Stimulated activated CD4-positive, alpha-beta T cell treated with anti-CD3 and anti-CD28 coated beads, Interleukin-12 subunit alpha, Interleukin-12 subunit beta, amount 100 ng/mL, for 4 hours (primary cell): ENCODE measurements around the gene SINHCAF.
"Not testable (repeated sequence)": the region's sequence is repeated elsewhere in the genome, so short reads cannot be mapped to it uniquely, and the experiment has no call there.

ENCODE experiments used
- DNase-seq: peaks from one replicate; pipeline ENCODE4 v3.0.0-alpha.2; 2020

The SINHCAF gene

DNA sequence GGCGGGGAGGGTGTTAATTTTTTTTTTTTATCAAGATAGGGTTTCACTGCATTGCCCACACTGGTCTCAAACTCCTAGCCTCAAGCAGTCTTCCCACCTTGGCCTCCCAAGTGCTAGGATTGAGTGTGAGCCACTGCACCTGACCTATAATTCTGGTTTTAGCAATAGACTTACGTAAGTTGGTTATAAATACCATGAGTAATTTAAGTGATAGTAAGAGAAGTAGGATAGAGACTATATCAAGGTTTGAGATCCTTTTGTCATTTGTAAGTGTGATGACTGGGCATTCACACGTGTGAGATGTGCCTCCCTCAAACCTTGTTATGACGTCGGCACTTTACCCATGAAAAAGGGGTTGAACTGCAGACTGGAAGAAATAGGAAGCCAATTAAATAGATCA is 22.5 kb downstream of the SINHCAF start:
- DNase-seq, result no peak

DNA sequence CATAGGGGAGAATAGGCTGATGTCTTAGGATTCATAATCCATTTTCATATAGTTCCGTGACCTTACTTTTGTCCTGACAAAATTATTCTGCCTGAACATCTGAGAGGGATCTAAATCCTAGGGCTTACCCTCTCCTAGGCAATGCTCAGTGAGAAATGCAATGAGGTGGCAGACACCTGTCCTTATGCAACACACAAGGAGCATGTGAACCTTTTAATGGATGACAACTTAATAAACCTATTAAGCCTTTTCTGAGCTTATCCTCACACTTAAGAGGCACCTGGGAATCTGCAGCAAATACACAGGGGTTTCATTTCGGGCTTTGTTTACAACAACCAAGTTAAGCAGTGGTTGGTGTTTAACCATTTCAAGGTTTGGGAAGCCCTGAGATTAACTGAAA is 24.6 kb downstream of the SINHCAF start:
- DNase-seq, result no peak

DNA sequence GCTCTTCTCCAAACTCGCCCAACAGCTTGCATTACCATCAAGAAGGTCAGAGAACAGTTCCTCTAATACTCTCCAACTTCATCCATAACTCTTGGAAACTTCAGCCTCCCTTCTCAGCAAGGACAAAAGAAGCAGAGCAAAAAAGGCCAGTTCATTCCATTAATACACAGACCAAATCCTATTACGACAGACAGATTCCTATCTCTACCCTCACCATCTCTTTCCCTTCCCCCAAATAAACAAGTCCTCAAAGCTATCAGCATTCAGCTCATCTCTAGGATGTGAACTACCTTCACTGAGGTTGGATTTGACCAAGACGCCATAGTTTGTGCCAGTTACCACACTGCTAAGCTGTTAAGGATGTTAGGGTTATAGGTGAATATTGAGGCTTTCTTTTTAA is 25.2 kb downstream of the SINHCAF start:
- no peak for DNase-seq

DNA sequence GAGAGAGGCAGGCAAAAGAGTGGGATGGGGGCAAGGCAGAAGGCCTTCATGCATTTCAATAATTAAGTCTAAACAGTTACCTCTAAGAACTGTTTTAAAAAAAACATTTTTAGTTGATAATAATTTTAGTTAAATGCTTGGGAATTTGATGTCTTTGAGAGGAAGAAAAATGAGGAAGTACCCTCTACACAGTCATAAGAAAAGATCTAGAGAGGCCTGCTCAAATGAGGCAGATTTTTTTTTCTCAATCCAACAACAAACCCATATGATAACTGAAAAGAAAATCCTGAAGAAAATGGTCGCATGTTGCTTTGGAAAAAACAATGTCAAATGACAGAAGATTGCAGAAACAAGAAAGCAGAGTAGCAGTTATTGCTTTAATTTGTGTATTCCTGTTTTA is 25.6 kb downstream of the SINHCAF start:
- no peak for DNase-seq

DNA sequence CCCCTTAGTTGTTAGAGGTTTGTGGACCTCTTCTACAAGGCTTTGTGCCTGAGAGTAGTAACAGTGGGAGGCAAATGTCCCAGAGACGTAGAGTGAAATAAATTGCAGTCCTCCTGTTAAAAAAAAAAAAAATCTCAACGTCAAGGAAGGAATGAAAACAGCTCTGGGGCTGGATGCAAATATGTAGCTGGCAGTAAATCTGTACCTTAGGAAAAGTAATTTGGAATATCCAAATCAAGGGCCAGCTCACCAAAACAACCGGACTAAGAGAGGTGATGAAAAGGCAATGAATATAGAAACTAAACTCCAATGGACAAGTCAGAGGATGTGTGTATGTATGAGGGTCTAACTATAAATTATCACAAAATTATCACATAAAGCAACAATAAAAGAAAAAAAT is 27.0 kb downstream of the SINHCAF start:
- no peak for DNase-seq

DNA sequence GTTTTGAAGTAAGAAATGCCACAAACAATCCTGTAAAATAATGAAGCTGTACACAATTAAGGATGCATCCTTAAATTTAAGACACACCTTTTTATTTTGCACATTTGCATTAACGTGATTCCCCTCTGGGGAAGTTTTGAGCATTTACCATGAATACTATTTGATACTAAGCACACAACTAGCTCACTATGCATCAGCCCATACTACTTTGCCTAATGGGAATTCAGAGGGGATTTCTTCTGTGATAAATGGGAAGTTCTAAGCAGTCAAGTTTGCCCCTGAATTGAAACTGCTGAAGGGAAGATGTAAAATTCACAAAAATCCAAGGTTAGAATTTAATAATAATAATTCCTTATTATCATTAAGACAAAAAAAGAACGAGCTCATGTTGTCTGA is 27.4 kb downstream of the SINHCAF start:
- no peak for DNase-seq

DNA sequence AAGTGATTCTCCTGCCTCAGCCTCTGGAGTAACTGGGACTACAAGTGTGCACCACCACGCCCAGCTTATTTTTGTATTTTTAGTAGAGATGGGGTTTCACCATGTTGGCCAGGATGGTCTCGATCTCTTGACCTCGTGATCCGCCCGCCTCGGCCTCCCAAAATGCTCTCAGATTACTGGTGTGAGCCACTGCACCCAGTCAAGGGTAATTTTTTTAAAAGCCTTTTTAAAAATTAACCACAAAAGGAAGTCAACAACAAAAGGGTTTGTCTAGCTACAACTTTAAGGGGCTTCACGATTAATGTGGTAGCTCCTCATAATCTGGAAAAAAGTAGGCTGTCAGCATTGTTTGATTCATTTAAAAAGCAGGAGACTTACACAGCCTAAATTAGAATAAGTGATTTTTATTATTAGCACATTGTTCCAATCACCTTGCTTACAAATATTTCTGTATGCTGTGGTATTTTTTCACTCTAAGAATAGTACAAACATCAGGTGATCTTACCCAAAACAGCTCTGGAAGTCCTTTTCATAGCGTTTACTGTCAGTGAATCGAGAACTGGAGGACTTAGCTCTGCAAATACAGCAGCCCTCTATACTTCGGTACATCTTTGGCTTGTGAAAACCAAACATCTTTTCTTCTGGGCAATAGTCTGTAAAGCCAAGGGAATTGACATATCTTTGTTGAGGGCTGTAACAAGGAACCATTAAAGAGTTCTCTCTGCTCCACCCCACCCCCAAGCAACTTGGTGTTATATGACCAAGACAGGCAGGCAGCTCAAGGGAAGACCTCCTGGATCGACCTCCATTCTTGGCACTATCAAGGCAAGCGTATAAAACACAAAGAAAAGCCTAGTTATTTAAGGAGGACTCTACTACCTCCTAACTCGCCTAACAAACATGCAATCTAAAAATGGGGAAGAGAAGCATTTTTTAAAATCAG is 28.1 kb downstream of the SINHCAF start:
- no peak for DNase-seq

DNA sequence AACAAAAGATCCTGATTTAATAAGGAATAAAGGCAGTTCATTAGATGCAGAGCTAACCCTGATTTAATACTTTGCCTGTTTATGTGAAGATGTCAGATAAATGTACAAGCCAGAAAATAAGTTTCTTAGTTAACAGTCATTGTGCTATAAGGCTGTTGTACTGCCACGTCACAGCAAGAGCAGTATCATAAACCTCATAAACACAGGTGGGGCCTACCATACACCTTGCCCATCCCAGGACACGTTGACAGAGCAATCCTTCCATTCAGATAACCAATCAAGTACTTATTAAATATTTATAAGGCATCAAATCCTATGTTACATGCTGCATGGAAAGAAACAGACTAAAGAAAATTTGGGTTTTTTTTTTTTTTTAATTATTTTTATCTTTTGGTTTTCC is 36.5 kb downstream of the SINHCAF start:
- DNase-seq, result no peak

DNA sequence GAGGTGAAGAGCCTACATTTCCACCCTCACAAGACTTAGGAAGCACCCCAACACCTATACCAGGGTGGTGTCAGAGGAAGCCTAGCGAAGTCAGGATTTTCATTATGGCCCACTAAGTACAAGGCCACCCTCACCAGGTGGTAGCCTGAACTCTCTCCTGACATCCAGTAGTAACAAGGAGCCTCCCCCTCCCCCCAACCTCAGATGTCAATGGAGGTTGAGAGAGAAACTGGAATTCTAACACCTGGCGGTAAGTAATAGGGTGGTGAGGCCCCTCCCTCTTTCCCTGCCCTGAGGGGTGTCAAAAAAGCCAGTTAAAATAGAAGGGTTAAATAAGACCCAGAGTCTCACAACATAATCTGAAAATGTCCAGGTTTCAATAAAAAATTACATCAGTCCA is 37.6 kb downstream of the SINHCAF start:
- DNase-seq, result no peak

DNA sequence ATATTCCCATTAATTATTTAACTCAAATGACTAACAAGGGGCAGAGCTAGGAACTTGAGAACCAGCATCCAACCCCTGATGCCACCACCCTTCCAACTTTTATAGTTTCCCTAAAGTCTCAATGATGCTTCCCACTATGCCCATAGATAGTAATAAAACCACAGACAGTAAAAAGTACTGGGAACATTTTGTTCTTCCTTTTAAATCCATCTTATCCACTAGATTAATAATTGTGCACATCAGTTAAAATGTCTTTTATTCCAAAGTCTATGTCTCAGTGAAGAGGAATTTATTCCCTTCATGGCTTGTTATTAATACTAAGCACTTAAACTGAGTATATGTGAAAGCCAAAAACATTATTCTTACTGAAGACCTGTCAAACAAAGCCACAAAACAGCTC is 45.8 kb downstream of the SINHCAF start:
- no peak for DNase-seq

DNA sequence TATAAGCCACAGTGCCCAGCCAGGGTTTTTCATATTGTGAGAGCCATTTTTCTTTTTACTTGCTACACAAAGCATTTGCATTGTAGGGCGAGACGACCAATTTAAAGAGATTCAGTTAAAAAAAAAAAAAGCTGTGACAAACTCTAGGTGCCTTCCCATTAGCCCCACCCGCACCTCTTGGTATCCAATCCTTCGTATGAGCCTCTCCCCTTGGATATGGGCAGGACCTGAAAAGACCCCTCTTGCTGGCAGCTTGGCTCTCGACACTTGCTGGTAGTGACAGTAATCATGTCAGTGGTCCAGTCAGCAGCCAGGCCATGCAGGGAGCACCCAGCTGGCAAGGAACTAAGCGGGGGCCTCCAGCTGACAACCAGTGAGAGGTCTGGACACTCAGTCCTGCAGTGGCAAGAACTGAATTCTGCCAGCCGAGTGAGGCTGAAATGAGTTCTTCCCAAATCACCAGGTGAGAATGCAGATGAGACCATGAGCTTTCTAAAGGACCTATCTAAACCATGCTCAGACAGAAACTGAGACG is 46.5 kb downstream of the SINHCAF start:
- DNase-seq, result no peak

DNA sequence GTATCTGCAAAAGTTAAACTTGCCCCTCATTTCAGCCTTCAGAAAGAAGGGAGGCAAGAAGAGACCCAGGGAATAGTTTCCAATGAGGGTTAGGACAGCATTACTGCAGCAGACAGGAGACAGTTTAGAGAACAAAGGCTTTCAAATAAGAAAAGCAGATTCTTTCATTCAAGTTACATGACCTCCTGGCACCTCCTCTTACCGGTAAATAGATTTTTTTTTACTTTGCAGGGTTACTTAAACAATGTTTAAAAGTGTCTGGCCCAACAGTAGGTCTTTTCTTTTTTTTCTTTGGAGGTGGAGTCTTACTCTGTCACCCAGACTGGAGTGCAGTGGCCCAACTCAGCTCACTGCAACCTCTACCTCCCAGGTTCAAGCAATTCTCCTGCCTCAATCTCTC is 47.1 kb downstream of the SINHCAF start:
- DNase-seq, result no peak

DNA sequence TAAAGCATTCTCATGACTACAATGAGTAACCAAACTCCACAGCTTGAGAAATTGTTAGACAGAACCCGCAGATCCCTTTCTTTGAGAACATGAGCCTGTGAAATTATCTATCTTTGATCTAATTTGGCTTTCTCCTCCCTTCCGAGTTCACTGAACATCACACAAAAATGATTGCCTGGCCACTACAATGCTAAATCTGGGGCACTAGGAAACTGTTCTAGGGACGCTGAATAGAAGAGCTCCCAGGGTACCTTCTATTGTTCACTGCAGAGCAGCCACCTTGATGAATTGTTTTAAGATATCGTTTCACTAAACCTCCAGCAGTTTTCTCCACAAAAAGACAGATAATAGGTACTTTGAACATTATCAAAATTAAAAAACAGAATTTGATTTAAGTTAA is 47.5 kb downstream of the SINHCAF start:
- no peak for DNase-seq

DNA sequence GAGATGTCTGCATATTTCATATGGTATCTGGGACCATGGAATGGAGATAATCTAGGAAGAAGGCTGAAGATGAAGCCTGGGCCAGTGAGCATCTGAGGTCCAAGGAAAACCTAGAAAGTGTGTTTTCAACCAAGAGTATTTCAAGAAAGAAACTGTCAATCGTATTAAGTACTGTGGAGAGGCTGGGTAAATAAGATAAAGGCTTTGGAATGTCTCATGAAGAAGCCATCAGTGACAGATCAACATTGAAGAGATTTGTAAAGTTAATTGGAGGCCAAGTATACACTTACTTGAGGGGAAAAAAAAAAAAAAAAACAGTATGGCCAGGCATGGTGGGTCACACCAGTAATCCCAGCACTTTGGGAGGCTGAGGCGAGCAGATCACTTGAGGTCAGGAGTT is 48.9 kb downstream of the SINHCAF start:
- no peak for DNase-seq

DNA sequence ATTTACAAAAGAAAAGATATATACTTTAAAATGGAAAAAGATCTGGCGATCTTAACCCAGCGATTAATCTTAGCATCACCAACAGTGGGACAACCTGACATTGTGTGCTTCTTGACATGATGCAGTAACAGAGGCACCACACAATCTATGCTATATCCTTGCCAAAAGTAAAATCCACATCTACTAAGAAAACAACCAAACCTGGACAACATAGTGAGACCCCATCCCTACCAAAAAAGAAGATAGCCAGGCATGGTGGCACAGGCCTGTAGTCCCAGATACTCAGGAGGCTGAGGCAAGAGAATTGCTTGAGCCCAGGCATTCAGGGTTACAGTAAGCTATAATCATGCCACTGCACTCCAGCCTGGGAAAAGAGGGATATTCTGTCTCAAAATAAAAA is 50.5 kb downstream of the SINHCAF start:
- no peak for DNase-seq

DNA sequence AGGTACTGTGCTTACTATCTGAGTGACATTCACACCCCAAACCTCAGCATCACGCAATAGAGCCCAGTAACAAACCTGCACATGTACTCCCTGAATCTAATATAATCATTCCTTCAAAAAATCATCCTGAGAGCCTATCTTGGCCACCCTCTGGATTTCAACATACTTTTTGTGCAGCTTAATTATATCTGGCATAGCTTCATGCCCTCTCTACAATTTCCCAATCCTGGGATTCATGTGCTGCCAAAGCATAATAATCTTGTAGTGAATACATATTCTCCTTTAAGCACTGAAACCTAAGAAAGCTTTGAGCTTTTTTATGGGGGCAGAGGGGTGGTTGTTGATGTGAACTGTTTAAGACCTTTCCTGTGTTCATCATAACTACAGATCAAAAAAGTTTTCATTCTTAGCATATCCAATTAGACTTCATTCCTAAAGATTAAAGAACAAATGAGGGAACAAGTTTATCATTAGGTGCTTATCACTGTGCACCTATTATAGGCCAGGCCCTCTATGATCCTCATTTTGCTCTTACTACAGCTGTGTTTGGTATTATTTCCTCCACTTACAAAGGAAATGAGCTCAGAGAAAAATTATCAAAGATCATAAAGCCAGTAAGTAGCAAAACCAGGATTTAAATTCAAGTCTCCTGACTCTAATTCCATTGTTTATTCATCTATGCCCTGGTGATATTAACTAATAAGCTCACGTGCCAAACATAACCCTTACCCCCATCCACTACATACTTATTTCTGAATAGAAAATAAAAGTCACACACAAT is 51.2 kb downstream of the SINHCAF start:
- DNase-seq, result no peak

DNA sequence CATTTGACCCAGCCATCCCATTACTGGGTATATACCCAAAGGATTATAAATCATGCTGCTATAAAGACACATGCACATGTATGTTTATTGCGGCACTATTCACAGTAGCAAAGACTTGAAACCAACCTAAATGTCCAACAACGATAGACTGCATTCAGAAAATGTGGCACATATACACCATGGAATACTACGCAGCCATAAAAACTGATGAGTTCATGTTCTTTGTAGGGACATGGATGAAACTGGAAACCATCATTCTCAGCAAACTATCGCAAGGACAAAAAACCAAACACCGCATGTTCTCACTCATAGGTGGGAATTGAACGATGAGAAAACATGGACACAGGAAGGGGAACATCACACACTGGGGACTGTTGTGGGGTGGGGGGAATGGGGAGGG is 52.2 kb downstream of the SINHCAF start:
- DNase-seq, result not testable (repeated sequence)

DNA sequence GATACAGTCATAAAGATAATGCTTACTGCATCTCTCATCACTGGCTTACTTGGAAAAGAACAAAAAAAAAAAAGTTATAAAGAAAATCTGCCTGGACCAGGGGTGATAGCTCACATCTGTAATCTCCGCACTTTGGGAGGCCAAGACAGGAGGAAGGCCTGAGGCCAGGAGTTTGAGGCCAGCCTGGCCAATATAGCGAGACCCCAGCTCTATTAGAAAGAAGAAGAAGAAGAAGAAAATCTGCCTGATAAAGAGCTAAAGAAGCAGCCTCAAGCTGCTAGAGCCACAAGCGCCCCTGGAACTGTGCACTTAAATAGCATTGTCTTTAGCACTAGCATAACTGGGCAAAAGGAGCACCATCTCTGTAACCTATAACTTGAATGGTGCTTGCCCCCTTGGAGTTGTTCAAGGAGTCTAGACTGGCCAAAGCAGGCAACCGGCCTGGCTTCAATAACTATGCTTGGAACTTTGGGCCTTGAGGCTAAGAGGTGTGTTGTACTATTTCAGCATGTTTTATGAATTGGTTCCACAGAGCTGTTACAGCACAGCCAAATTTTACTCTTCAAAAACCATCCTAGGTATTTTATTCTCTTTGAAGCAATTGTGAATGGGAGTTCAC is 53.2 kb downstream of the SINHCAF start:
- DNase-seq, result no peak

DNA sequence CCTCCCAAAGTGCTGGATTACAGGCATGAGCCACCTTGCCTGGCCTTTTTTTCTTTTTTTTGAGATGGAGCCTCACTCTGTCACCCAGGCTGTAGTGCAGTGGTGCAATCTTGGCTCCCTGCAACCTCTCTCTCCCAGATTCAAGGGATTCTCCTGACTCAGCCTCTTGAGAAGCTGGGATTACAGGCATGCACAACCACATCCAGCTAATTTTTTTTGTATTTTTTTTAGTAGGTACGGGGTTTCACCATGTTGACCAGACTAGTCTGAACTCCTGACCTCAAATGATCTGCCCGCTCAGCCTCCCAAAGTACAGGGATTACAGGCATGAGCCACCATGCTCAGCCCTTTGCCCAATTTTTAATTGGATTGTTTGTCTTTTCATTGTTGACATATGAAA is 58.0 kb downstream of the SINHCAF start:
- DNase-seq, result no peak

DNA sequence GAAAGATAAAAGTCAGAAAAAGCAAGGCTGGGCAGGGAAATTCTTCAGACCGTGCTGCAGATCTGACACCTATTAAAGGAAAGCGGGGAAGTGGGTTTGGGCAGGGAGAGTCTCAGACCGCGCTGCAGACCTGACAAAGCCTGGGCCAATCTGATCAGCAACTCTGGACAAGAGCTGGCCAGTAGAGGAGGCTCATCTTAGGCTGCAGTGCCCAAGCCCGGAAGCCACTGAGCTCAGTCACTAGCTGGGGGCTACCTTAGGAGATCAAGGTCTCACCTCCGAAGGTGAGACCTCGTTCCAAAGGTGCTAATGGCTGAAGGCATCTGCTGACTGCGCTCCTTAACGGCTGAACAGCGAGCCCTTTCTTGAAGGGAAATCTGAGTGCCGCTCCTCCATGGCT is 60.2 kb downstream of the SINHCAF start:
- DNase-seq, result no peak

DNA sequence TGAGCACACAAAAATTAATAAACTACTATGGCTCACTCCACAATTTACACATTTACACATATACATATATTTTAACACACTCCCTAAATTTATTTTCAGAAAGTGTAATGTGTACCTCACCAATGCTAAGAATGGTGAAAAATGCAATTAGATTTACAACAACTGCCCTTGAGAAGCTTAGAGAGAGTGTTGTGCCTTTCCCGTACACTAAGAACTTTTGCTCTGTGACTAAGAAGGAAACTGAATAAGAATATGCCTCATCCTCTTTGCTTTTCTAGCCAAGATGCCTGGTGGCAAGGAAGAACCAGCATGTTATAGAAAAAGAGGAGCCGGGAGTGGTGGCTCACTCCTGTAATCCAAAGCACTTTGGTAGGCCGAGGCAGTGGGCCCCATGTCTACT is 62.3 kb downstream of the SINHCAF start:
- DNase-seq, result no peak

DNA sequence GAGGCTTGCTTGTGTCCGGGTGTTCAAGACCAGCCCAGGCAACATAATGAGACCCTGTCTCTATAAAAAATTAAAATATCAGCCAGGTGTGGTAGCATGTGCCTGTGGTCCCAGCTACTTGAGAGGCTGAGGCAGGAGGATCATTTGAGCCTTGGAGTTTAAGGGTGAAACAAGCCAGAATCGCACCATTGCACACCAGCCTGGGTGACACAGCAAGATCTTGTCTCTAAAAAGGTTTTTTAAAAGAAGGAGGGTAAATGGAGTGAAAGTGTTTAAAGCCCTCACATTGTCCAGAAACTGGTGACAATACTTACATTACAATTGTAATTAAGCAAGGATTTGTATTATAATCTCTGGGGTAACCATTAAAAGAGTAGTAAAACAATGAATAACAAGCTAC is 64.2 kb downstream of the SINHCAF start:
- no peak for DNase-seq

DNA sequence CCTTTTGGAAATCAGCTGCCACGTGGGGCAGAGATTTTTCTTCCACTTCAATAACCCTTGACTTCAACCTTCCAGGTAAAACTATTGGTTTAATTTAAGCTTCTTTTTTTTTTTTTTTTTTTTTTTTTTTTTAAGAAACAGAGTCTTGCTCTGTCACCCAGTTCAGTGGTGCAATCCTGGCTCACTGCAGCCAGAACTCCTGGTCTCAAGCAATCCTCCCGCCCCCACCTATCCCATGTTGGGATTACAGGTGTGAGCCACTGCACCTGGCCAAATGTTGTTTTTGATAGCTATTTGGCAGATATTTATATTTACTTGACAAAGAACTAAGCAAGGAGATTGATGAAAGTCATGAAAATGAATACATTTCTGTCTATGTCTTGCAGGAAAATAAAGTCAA is 65.1 kb downstream of the SINHCAF start:
- no peak for DNase-seq
